Measurements from ENCODE around the gene FANCC. TPM values are rescaled to one million over a fixed set of nuclear protein-coding genes. Genes with fewer than 3 reads are reported as not detected.
A peak's percentile ranks its signal among the peaks of the same experiment; 100 is the strongest.

Gene FANCC
- total and polyA plus RNA-seq, 12 donors = 1.9 to 6.1 (median 3.3) TPM

- Histone ChIP-seq H3K4me1 (replicated peaks in 1 of 2) (peaks cover 0 to 12% of the 10 kb centered on the region in 2 donors), H3K36me3 (replicated peaks in 1 of 2) (no peaks in the 10 kb centered on the region), H3K27ac (peak overlapping the region in 3 of 5 donors; percentile 5 to 68 (median 64)), H3K27me3 (no peaks in the 10 kb centered on the region), H3K4me3 (no peak overlapping the region), H3K9me3 (replicated peaks in 1 of 3) (no peaks in the 10 kb centered on the region)
- intact Hi-C loops (cut with DNase I) = no loop called here
- DNase-seq = peak in 4 of 7 donors; percentile 19 to 66 (median 33)
- TF ChIP-seq CTCF (IDR thresholded peaks at IDR 0.05) = no peak
- TF ChIP-seq POLR2A (IDR thresholded peaks at IDR 0.05) = no peak
- 41 to 59% (median 52%) methylated on average over 7 of the region's 7 CpGs for WGBS, 4 donors
Observed at GRCh38 chr9:95189251-95190098, 128.0 kb downstream of the FANCC start.

- DNase-seq = no peak
- Histone ChIP-seq H3K4me3 (no peak overlapping the region), H3K9me3 (replicated peaks in 1 of 3) (no peaks in the 10 kb centered on the region), H3K4me1 (replicated peaks in 1 of 2) (peaks cover 0 to 12% of the 10 kb centered on the region in 2 donors), H3K36me3 (replicated peaks in 1 of 2) (no peaks in the 10 kb centered on the region), H3K27ac (peak overlapping the region in 2 of 5 donors; percentile 11 to 50), H3K27me3 (no peaks in the 10 kb centered on the region)
- 53 to 57% (median 55%) methylated on average over 4 of the region's 4 CpGs for WGBS, 4 donors
- TF ChIP-seq CTCF (IDR thresholded peaks at IDR 0.05) = no peak
- TF ChIP-seq POLR2A (IDR thresholded peaks at IDR 0.05) = no peak
- intact Hi-C loops (cut with DNase I) = no loop called here
Observed at GRCh38 chr9:95188459-95188858, 129.1 kb downstream of the FANCC start.

- Histone ChIP-seq H3K9me3 (replicated peaks in 1 of 3) (no peaks in the 10 kb centered on the region), H3K27ac (no peak overlapping the region), H3K27me3 (no peaks in the 10 kb centered on the region), H3K4me1 (replicated peaks in 1 of 2) (peaks cover 0 to 12% of the 10 kb centered on the region in 2 donors), H3K36me3 (replicated peaks in 1 of 2) (no peaks in the 10 kb centered on the region), H3K4me3 (no peak overlapping the region)
- no peak for DNase-seq
- intact Hi-C loops (cut with DNase I) = no loop called here
- TF ChIP-seq POLR2A (IDR thresholded peaks at IDR 0.05) = no peak
- TF ChIP-seq CTCF (IDR thresholded peaks at IDR 0.05) = no peak
- 97 to 100% (median 98%) methylated on average over 2 of the region's 2 CpGs for WGBS, 4 donors
Observed at GRCh38 chr9:95185956-95186355, 131.6 kb downstream of the FANCC start.

- Histone ChIP-seq H3K4me1 (replicated peaks in 1 of 2) (no peaks in the 10 kb centered on the region), H3K27ac (no peak overlapping the region), H3K27me3 (no peaks in the 10 kb centered on the region), H3K36me3 (replicated peaks in 1 of 2) (no peaks in the 10 kb centered on the region), H3K9me3 (replicated peaks in 1 of 3) (no peaks in the 10 kb centered on the region), H3K4me3 (no peak overlapping the region)
- peak in 6 of 7 donors; percentile 39 to 64 (median 56) for DNase-seq
- 55 to 67% (median 67%) methylated on average over 11 of the region's 11 CpGs for WGBS, 4 donors
- intact Hi-C loops (cut with DNase I) = no loop called here
- peak; percentile 14 to 65 (median 35) for TF ChIP-seq CTCF (IDR thresholded peaks at IDR 0.05)
- no peak for TF ChIP-seq POLR2A (IDR thresholded peaks at IDR 0.05)
Observed at GRCh38 chr9:95182854-95183563, 134.5 kb downstream of the FANCC start.
